Activated naive CD4-positive, alpha-beta T cell (primary cell): ENCODE results near the gene LAX1.
A peak's percentile ranks its signal among the peaks of the same experiment; 100 is the strongest.
"Not testable (repeated sequence)": the region's sequence is repeated elsewhere in the genome, so short reads cannot be mapped to it uniquely, and the experiment has no call there.

Experiments
- DNase-seq, 4 experiments: peaks; one replicate each; lab custom pipeline; 2025; lab: John Stamatoyannopoulos, UW

LAX1 gene, protein sequence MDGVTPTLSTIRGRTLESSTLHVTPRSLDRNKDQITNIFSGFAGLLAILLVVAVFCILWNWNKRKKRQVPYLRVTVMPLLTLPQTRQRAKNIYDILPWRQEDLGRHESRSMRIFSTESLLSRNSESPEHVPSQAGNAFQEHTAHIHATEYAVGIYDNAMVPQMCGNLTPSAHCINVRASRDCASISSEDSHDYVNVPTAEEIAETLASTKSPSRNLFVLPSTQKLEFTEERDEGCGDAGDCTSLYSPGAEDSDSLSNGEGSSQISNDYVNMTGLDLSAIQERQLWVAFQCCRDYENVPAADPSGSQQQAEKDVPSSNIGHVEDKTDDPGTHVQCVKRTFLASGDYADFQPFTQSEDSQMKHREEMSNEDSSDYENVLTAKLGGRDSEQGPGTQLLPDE

DNA sequence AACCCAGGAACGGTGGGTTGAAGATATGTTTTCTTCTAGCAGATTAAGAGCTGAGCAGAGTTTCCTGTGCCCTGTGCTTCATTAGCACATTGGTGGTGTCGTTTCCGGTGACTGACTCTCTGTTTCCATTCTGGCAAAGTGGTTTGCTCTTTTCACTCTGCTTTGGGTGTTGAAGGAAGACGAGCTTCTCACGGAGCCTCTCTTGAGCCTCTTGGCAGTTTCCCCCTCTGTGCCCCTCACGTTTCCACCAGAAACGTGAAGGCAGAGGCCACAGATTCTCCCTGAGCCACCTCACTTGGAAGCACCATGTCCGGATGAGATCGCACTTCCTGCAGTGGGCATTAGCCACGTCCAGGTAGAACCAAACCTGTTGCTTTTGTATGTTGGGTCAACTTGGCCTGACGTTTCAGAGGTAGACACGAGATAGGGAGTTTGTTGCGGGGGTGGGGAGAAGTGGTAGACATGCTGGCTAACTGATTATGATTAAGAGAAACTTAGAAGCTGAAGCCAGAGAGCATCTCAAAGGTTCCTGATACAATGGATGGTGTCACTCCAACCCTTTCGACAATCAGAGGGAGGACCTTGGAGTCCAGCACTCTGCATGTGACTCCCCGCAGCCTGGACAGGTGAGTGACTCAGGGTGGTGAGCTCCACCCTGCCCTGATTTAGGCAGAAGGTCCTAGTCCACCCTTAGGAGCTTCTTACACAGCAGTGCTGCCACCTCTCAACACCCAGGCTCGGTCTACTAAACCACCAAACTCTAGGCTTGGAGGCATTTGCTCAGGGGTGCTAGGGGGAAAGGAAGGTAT, at the start of gene LAX1:
Gene LAX1, plus strand, starts transcription at position 155 of the 809 bp plus-strand sequence. Its CDS starts 383 bp downstream, at position 538.
- peak; percentile 21 to 54 (median 34) for DNase-seq

DNA sequence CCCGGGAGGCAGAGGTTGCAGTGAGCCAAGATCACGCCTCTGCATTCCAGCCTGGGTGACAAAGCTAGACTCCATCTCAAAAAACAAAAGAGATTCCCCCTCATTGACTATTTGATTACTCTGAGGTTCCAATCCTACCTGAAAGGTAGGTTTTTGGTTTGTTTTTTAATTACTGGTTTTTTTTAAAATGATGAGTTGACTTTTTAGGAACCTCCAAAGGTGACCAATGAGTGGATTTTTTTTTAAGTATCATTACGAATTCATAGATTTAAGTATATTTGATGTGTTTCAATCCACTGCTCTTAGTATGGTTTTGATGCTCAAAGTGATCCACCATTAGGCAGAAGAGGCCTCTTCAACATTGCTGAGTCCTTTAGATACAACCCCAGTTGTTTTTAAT, 47.9 kb upstream of the LAX1 start:
- no peak for DNase-seq

DNA sequence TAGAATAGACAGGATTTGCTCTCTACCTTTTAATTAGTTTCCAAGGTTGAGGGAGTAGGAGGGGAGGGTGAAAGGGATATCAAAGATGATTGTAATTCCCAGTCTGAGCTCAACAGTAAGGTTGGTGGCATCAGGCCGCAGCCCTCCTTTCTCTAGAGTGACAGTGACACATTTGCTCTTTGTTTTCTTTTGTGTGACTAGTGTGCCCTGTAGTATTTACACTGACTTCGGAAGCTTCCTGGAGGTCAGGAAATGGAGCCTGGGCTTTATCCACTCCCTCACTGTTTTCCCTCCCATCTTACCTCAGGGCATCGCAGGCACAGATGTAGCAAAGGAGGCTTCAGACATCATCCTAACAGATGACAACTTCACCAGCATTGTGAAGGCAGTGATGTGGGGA, 44.7 kb upstream of the LAX1 start:
- DNase-seq, result no peak

DNA sequence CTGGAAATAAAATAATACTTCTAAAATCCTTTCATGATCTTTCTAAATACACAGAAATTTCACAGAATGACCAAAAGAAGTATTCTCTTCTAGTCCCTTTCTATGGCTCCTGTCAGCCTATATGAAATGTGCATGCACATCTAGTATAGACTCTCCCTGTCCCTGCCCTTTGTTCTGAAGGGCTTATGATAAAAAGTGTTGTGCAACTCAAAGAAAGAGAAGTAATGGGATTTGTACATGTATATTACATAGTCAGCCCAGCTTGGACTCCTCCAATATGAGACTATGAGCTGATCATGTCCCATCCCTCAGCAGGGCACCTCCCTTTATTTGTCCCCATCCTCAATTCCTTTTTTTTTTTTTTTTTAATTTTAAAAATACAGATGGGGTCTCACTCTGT, 42.1 kb upstream of the LAX1 start:
- no peak for DNase-seq

DNA sequence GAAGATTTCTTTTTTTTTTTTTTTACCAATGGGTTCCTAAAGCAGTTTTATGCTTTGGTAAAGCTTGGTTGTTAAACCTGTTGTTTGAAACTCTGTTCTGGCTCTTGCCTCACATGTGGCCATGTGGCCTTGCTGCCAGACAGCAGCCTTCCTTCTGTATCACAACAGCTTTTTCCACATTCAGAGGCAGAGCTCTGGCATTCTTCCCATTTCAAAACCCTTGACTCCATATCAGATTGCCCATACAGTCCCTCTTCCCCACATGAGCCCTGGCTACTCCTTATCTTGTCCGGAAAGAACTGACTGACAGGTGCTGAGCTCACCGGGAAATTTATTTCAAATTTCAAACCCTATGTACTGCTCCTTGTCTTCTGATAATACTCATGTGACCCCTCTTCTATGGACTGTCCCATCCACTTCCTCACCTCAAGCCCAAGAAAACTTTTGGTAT, 38.5 kb upstream of the LAX1 start:
- DNase-seq, result no peak

DNA sequence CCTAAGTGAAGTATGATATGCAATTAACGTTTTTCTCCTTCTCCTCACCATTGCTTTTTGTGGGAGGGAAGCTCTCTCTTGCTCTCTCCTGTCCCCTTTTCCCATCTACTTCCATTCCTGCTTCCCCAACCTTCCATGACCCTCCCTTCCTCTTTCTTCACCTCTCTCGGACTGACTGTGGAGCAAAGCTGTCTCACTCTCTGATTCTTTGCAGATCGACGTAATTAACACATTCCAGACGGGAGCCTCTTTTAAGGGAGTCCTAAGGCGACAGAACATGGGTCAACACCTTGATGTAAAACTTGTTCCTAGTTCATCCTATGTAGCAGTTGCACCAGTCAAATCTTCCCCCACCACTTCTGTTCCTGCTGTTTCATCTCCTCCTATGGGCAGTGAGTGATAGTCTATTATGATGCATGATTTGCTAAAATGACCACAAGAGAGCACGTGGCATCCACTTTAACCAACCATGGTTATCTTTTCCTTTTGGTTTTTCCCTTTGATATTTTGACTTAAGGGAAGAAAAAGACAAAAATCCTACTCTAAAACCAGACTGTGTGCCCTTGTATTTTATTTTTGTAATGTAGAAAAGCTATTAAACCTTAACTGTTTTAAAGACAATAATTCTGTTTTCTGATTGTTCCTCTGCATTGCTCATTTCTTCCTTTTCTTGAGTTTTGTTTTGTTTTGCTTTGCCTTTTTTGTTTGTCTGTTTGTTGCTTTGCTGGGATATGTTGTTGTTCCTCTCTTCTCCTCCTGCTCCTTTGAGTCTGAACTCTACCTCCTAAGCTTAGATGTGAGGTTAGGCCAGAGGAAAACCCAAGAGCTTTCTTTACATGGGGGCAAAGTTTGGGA, 31.7 kb upstream of the LAX1 start:
- DNase-seq, result no peak

DNA sequence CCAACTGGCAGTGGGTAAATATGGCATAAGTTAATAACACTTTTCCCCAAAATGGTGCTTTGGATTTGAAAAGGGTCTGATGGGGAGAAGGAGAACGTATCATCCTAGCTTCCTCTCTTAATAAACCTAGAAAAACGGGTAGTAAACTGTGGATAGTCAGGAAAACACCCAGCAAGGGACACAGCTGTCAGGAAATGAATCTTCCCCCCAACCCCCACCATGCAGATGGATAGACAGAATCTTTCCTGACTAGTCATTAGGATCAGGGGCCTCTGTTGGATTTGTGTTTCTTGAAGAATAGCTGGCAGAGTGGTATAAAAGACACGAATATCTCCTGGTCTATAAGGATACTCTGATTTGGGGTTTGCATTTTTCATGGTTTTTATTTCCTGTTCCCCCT, 22.5 kb upstream of the LAX1 start:
- no peak for DNase-seq

DNA sequence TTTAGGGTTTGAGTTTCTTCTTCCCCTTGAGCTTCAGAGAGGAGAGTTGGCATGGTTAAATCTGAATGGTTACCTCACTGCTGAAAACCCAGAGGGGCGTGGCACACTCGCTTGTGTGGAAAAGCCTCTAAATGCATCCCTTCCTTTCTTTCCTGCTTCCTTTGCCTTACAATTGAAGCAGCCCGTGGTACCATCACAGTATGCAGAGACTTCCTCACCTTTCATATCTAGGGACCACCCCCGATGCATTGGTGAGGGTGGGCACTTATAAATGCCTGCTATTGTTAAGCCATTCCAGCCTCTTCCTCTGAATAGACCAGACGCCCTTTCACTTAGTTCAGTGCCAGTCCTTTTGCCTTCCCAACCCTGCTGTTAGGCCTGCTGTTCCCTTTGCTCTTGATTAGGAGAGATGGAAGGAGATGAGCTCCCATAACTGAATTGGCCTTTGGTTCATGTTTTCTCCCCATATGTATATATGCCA, 21.9 kb upstream of the LAX1 start:
- DNase-seq, result no peak

DNA sequence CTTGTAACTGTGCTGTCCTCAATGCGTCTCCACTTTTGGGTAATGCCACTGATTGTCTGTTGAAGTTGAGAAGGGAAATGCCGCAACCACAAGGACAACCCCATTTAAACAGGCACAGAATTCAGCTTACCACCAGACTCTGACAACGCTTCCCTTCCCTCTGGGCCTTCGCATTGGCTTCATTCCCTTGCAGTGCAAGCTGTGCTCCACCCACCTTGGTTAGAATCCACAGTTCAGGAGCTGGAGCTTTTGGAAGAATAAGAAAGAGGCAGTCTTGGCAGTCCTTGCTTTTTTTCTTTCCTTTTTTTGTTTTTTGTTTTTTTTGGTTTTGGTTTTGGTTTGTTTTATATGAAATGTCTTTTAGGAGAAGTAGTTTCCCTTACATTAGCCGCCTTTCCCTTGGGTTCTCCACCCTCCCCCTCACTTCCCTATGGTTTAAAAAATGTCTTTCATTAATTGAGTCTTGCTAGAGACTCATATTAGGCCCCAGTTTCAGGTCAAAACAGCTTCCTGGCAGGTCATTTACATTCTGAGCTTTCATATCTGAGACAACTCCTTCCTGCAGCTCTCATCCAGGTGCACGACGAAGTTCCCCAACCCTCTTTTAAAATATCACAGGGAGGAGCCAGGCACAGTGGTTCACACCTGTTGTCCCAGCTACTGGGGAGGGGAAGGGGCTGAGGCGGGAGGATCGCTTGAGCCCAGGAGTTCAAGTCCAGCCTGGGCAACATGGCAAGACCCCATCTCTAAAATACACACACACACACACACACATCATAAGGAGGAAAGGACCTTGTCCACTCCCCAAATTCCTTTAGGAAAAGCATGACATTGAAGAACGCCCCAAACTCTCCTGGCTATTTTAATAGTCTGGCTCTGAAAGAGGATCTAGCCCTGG, 20.7 kb upstream of the LAX1 start:
- DNase-seq, result no peak

DNA sequence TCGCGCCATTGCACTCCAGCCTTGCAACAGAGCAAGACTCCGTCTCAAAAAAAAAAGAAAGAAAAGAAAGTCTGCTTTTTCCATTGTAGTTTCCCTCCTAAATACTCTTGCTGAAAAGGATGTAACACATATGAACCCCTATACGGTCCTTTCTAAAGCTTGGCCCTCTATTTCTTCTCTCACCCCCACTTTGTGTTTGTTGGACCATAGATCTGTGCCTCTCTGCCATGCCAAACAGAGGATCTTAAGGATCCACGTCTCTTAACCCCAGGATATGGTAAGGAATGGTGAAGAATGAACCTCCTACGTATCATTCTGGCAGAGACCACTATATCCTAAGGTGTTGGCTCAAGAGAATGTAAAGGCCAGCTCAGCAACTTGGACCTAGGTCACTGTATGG, 18.7 kb upstream of the LAX1 start:
- no peak for DNase-seq

DNA sequence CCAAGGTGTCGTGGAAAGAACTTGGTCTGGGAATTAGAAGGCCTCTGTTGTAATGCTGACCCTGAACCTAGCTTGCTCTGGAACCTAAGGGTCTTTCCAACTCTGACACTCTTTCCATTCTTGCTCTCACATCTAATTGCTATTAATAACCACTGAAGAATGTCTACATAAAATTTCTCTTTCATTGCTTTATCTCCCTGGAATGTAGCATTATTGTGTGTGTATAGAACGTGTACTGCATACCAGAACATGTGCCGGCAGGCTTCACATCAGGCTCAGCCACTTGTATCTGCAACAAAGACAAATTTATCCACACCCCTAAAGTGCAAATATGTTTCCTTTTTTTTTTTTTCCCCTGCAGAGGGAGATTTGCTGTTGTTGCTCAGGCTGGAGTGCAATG, 13.9 kb upstream of the LAX1 start:
- no peak for DNase-seq

DNA sequence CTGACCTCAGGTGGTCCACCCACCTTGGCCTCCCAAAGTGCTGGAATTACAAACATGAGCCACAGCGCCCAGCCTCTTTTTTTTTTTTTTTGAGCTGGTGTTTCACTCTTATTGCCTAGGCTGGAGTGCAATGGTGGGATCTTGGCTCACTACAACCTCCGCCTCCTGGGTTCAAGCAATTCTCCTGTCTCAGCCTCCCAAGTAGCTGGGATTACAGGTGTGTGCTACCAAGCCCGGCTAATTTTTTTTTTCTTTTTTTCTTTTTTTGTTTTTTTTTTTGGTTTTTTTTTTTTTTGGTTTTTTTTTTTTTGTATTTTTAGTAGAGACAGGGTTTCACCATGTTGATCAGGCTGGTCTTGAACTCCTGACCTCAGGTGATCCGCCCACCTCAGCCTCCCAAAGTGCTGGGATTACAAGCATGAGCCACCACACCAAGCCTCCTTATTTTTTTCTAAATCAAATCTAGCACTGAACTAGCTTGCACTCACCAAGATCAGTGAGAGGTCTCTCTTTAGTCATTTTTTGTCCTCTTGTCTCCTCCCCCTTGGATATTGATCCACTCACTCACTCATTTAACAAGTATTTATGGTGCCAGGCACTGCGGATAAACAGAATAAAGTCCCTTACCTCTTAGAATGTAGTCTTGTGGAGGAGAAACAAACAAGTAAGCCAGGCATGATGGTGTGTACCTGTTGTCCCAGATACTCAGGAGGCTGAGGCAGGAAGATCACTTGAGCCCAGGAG, 13.2 kb upstream of the LAX1 start:
- DNase-seq, result not testable (repeated sequence)

DNA sequence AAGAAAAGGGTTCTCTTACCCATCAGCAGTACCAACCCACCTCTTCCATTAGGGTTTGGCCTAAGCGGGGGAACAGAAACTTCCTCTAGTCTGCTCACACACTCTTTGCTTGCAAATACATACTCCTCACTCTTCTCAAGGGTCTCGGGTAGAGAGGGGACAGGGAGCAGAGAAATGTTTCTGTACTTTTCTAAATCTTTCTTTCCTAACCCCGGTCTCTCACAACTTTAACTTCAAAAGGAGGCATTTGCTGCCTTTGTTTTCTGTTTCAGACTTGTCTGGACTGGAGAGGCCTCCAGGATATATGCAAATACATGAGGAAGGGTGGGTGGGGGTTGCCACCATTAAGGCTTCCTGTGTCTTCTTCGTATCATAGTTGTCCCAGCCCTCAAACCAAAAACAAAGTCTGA, 10.5 kb upstream of the LAX1 start:
- no peak for DNase-seq

DNA sequence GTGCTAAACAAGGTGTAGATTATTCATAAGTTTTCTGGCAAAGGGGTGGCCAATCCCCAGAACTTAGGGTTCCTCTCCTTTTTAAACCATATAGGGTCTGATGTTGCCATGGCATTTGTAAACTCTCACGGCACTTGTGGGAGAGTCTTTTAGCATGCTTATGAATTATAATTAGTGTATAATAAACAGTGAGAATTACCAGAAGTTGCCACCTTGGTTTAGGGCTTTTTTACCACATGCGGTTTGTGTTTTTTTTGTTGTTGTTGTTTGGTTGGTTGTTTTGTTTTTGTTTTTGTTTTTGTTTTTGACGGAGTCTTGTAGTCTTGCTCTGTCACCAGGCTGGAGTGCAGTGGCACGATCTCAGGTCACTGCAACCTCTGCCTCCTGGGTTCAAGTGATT, 8.9 kb upstream of the LAX1 start:
- DNase-seq, result no peak

DNA sequence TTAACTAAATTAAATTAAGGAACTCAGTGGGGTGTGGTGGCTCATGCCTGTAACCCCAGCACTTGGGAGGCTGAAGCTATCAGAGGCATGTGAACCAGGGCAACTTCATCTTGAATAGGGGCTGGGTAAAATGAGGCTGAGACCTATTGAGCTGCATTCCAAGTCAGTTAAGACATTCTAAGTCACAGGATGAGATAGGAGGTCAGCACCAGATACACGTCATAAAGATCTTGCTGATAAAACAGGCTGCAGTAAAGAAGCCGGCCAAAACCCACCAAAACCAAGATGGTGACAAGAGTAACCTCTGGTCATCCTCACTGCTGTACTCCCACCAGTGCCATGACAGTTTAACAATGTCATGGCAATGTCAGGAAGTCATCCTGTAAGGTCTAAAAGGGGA, 6.2 kb upstream of the LAX1 start:
- not testable (repeated sequence) for DNase-seq

DNA sequence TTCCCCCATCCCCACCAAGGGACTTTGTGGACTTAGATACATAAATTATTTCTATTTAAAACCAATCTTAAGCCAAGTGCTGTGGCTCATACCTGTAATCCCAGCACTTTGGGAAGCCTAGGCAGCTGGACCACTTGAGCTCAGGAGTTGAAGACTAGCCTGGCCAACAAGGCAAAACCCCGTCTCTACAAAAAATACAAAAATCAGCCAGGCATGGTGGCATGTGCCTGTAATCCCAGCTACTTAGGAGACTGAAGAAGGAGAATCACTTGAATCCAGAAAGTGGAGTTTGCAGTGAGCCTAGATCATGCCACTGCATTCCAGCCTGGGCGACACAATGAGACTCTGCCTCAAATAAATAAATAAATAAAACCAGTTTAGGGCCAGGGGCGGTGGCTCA, 4.5 kb upstream of the LAX1 start:
- DNase-seq, result no peak

DNA sequence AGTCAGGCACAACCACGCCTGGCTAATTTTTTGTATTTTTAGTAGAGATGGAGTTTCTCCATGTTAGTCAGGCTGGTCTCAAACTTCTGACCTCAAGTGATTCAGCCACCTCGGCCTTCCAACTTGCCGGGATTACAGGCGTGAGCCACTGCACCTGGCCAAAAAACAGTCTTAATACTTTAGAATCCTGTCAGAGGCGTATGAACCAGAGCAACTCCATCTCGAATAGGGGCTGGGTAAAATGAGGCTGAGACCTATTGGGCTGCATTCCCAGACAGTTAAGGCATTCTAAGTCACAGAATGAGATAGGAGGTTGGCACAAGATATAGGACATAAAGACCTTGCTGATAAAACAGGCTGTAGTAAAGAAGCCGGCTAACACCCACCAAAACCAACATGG, 3.0 kb upstream of the LAX1 start:
- not testable (repeated sequence) for DNase-seq

DNA sequence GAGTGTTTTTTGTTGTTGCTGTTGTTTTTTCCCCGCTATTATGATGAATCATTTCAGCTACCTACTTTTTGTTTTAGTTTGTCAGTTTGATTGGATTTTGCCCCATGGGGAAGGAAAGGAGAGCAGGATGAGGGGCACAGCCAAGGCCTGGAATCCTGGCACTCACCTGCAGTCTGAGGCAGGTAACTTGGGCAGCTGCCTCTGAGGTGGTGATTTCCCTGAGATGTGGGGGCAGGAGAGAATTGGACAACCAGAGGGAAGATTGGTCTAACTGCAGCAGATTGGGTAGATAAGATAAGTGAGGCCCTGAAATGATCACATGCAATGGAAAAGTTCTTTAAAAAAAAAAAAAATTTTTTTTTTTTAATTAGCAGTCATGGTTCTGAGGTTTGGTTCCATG, 1.5 kb upstream of the LAX1 start:
- DNase-seq, result no peak

DNA sequence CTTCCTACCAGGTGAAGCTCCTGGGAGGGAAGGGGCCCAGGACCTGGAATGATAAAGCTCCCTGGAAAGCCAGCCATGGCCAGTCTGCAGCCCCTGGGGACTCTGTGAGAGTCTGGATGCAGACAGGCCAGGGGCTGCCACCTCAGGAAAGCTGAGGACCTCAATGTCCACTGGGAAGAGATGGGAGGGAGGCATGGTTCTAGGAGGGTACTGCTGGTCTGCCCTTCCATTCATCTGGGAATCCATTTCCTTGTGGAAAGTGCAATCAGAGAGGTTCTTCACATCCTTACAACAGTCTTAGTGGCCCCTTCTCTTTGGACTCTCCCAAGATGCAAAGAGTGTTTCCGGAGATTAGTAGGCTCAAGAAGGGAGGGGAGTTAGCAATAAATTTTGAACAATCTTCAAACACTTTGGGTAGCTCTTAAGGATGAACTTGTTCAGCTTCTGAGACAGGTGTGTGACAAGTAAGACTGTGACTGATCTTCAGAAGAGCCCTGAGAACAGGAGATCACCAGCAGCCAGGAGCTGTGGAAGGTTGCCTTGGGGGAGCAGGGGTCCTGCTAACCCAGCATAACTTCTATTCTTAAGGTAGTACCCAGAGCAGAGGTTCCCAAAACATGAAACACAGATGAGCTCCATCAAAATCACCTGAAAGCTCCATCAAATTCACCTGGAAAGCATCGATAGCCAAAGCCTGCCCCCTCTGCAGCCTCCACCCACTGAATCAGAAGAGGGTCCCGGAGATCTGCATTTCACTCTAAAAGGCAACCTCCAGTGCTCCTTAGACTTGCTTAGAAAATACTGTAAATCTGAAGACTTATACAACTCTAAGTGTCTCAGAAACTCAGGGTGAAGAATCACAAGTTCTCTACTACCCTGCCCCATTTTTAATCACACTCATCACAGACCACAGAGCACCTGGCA, 616 bp upstream of the LAX1 start:
- no peak for DNase-seq
